MCF 10A (cell line): ENCODE results near the gene GOLGA5. TPM values are rescaled to one million over a fixed set of nuclear protein-coding genes. Genes with fewer than 3 reads are reported as not detected.

ENCODE experiments used
- BruUV-seq: library from RNA; stranded (reverse); fragments of 400-500 nt; replicated peaks from 2 replicates; lab custom pipeline; 2021; lab: Mats Ljungman, UMichigan
- CTCF ChIA-PET: fragments of 300-600 bp; sonication (Branson Sonifier 250); formaldehyde crosslinking; extraction: SDS; loops from one replicate; lab custom pipeline; 2021; ENCODE audit warnings: antibody characterized with exemption, inconsistent platforms; lab: Yijun Ruan, JAX
- POLR2A ChIA-PET: fragments of 300-600, 350-650 bp; sonication (Branson Sonifier 250); formaldehyde crosslinking; extraction: SDS; loops from one replicate; lab custom pipeline; 2020; ENCODE audit warnings: antibody characterized with exemption, inconsistent platforms; lab: Yijun Ruan, JAX
- DNase-seq: peaks from one replicate; pipeline ENCODE4 v3.0.0-alpha.2; 2018; ENCODE audit not compliant: unreplicated experiment
- H3K27ac Mint-ChIP-seq: one replicate; pipeline ENCODE4 v1.8.0; 2022; ENCODE audit warnings: mild to moderate bottlenecking, low read depth, mixed read lengths; ENCODE audit not compliant: unreplicated experiment
- H3K27me3 Mint-ChIP-seq: one replicate; pipeline ENCODE4 v1.8.0; 2022; ENCODE audit warnings: mixed read lengths; ENCODE audit not compliant: insufficient read depth, unreplicated experiment
- H3K36me3 Mint-ChIP-seq: one replicate; pipeline ENCODE4 v1.8.0; 2022; ENCODE audit warnings: mild to moderate bottlenecking, moderate library complexity, mixed read lengths; ENCODE audit not compliant: insufficient read depth, unreplicated experiment
- H3K4me1 Mint-ChIP-seq: one replicate; pipeline ENCODE4 v1.8.0; 2022; ENCODE audit warnings: mixed read lengths; ENCODE audit not compliant: insufficient read depth, unreplicated experiment
- H3K4me3 Mint-ChIP-seq: one replicate; pipeline ENCODE4 v1.8.0; 2022; ENCODE audit warnings: mild to moderate bottlenecking, moderate library complexity, mixed read lengths; ENCODE audit not compliant: unreplicated experiment
- H3K9me3 Mint-ChIP-seq: one replicate; pipeline ENCODE4 v1.8.0; 2022; ENCODE audit warnings: mixed read lengths; ENCODE audit not compliant: unreplicated experiment
- intact Hi-C: fragments of 100-400 bp; cut with micrococcal nuclease; formaldehyde crosslinking; loops from 2 replicates; pipeline ENCODE4 v1.14.1; 2022
- total RNA-seq: library from RNA; stranded (reverse); gene quantifications from 2 replicates; pipeline ENCODE4 v1.2.3, GENCODE V29; 2022
- TF ChIP-seq, protein P1 (sequence below): fragments of 200-600 bp; IDR thresholded peaks from one replicate; pipeline ENCODE4 v1.8.0; 2022; ENCODE audit warnings: antibody characterized with exemption, mild to moderate bottlenecking; ENCODE audit not compliant: unreplicated experiment

GOLGA5 gene
- total RNA-seq, 1 experiment from 2014 or later, result 64.8 TPM

GRCh38 chr14:92794961-92795360, 856 bp downstream of the GOLGA5 start:
- no TSS peak for BruUV-seq
- POLR2A ChIA-PET, result interaction anchor here (0.9 to 1.4 kb wide), 3 partner anchors 27 to 755 kb away, joined by 3 to 4 read pairs (median 3); partner anchors contain the start of genes LGMN and TRIP11
- Mint-ChIP-seq H3K4me3 (peak overlapping the region; percentile 76), H3K27ac (peak overlapping the region; percentile 84), H3K27me3 (no peaks in the 10 kb centered on the region), H3K9me3 (peaks cover 2% of the 10 kb centered on the region), H3K36me3 (peaks cover 28% of the 10 kb centered on the region), H3K4me1 (peaks cover 8% of the 10 kb centered on the region)
- intact Hi-C loops, result no loop called here
- no peak for DNase-seq
- CTCF ChIA-PET, result interaction anchor here (1.3 kb wide), 1 partner anchor 12 kb away, joined by 4 read pairs; no protein-coding TSS in a partner anchor
- TF ChIP-seq, protein P1, sequence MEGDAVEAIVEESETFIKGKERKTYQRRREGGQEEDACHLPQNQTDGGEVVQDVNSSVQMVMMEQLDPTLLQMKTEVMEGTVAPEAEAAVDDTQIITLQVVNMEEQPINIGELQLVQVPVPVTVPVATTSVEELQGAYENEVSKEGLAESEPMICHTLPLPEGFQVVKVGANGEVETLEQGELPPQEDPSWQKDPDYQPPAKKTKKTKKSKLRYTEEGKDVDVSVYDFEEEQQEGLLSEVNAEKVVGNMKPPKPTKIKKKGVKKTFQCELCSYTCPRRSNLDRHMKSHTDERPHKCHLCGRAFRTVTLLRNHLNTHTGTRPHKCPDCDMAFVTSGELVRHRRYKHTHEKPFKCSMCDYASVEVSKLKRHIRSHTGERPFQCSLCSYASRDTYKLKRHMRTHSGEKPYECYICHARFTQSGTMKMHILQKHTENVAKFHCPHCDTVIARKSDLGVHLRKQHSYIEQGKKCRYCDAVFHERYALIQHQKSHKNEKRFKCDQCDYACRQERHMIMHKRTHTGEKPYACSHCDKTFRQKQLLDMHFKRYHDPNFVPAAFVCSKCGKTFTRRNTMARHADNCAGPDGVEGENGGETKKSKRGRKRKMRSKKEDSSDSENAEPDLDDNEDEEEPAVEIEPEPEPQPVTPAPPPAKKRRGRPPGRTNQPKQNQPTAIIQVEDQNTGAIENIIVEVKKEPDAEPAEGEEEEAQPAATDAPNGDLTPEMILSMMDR, result no peak

GRCh38 chr14:92797935-92798653, 4.0 kb downstream of the GOLGA5 start:
- H3K4me3 Mint-ChIP-seq, result no peak overlapping the region
- BruUV-seq, result no TSS peak

DNA sequence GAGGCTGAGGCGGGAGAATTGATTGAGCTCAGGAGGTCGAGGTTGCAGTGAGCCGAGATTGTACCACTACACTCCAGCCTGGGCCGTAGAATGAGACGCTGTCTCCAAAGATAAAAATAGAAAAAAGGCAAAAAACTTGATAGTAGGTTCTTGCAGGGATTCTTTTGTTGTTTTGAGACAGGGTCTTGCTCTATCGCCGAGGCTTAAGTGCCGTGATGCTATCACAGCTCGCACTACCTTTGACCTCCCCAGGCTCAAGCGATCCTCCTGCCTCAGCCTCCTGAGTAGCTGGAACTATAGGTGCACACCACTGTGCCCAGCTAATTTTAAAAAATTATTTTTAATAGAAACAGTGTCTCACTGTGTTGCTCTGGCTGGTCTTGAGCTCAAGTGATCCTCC, 4.7 kb downstream of the GOLGA5 start:
- Mint-ChIP-seq H3K4me3 (no peak overlapping the region), H3K4me1 (peaks cover 27% of the 10 kb centered on the region), H3K27me3 (no peaks in the 10 kb centered on the region), H3K36me3 (peaks cover 57% of the 10 kb centered on the region), H3K27ac (no peak overlapping the region), H3K9me3 (no peaks in the 10 kb centered on the region)
- intact Hi-C loops, result no loop called here
- CTCF ChIA-PET, result interaction anchor here (0.6 kb wide), 1 partner anchor 18 kb away, joined by 3 read pairs; no protein-coding TSS in a partner anchor
- no peak for DNase-seq
- no TSS peak for BruUV-seq
- POLR2A ChIA-PET, result interaction anchor here (1.5 kb wide), 1 partner anchor 12 kb away, joined by 3 read pairs; no protein-coding TSS in a partner anchor
- TF ChIP-seq, protein P1, result no peak

More at GRCh38 chr14:92797935-92798653, 4.0 kb downstream of the GOLGA5 start:
- CTCF ChIA-PET, result interaction anchor here (0.6 to 1.0 kb wide), 2 partner anchors 18 to 25 kb away, joined by 3 read pairs; no protein-coding TSS in a partner anchor
- no peak for DNase-seq
- intact Hi-C loops, result no loop called here
- TF ChIP-seq, protein P1, result no peak
- POLR2A ChIA-PET, result interaction anchor here (1.5 kb wide), 1 partner anchor 13 kb away, joined by 3 read pairs; no protein-coding TSS in a partner anchor
- Mint-ChIP-seq H3K36me3 (peaks cover 54% of the 10 kb centered on the region), H3K27ac (no peak overlapping the region), H3K4me1 (peaks cover 27% of the 10 kb centered on the region), H3K9me3 (no peaks in the 10 kb centered on the region), H3K27me3 (no peaks in the 10 kb centered on the region)

DNA sequence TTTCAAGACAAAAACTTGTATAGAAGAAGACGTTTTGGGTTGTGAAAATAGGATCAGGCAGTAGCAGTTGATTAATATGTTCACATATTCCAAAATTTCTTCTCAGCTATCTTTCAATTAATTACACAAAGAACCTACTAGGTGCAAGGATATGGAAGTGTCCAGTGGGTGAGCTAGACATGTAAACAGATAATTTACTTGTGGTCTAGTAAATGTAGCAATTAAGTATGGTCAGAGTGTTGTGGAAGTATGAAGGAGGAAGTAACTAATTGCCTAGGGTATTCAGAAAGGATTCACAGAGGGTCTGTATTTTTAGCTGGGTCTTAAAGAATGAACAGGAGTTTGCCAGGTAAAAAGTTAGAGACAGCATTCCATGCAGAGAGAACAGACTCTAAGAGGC, 5.9 kb downstream of the GOLGA5 start:
- no peak for DNase-seq
- Mint-ChIP-seq H3K4me3 (no peak overlapping the region), H3K9me3 (no peaks in the 10 kb centered on the region), H3K36me3 (peaks cover 61% of the 10 kb centered on the region), H3K27me3 (no peaks in the 10 kb centered on the region), H3K4me1 (peaks cover 27% of the 10 kb centered on the region), H3K27ac (no peak overlapping the region)
- TF ChIP-seq, protein P1, result no peak
- POLR2A ChIA-PET, result interaction anchor here (1.1 to 1.7 kb wide), 3 partner anchors 9 to 384 kb away, joined by 3 to 5 read pairs (median 4); no protein-coding TSS in a partner anchor
- intact Hi-C loops, result no loop called here
- BruUV-seq, result no TSS peak
- CTCF ChIA-PET, result interaction anchor here (0.7 kb wide), 1 partner anchor 40 kb away, joined by 3 read pairs; no protein-coding TSS in a partner anchor
